Effector memory CD4-positive, alpha-beta T cell (primary cell): Measurements from ENCODE around the gene ITPR3.

Source experiments
- DNase-seq, 3 donors: peaks; one replicate each; pipeline ENCODE4 v3.0.0-alpha.2; 2020
- H3K27ac ChIP-seq: 2 replicates; pipeline ENCODE4 v1.7.0; 2013; ENCODE audit warnings: mild to moderate bottlenecking, low read length, moderate library complexity; ENCODE audit not compliant: insufficient read depth, poor library complexity, severe bottlenecking
- H3K27me3 ChIP-seq: replicated peaks from 2 replicates; pipeline ENCODE4 v1.7.0; 2013; ENCODE audit warnings: mild to moderate bottlenecking, low read length; ENCODE audit not compliant: insufficient read depth, control insufficient read depth, poor library complexity, severe bottlenecking
- H3K36me3 ChIP-seq: 2 replicates; pipeline ENCODE4 v1.7.0; 2013; ENCODE audit warnings: mild to moderate bottlenecking, low read length, moderate library complexity; ENCODE audit not compliant: control insufficient read depth, insufficient read depth
- H3K4me1 ChIP-seq: 2 replicates; pipeline ENCODE4 v1.7.0; 2013; ENCODE audit warnings: low read length, mild to moderate bottlenecking; ENCODE audit not compliant: control insufficient read depth, insufficient read depth, poor library complexity, severe bottlenecking
- H3K4me3 ChIP-seq: 2 replicates; pipeline ENCODE4 v1.7.0; 2013; ENCODE audit warnings: low read length, low read depth, mild to moderate bottlenecking; ENCODE audit not compliant: insufficient read depth, poor library complexity, severe bottlenecking
- H3K9me3 ChIP-seq: 2 replicates; pipeline ENCODE4 v1.7.0; 2013; ENCODE audit warnings: mild to moderate bottlenecking, low read length, moderate library complexity; ENCODE audit not compliant: control insufficient read depth

The ITPR3 gene

DNA sequence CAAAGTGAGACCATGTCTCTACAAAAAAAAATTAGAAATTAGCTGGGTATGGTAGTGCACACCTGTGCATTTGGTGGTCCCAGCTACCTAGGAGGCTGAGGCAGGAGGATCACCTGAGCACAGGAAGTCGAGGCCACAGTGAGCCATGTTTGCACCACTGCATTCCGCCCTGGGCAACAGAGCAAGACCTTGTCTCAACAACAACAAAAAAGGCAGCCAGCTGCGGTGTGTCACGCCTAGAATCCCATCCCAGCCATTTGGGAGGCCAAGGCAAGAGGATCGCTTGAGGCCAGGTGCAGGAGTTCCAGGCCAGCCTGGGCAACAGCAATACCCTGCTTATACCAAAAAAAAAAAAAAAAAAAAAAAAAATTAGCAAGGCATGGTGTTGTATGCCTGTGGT, 39.9 kb upstream of the ITPR3 start:
- Histone ChIP-seq H3K4me1 (peaks cover 31% of the 10 kb centered on the region), H3K4me3 (no peak overlapping the region)

DNA sequence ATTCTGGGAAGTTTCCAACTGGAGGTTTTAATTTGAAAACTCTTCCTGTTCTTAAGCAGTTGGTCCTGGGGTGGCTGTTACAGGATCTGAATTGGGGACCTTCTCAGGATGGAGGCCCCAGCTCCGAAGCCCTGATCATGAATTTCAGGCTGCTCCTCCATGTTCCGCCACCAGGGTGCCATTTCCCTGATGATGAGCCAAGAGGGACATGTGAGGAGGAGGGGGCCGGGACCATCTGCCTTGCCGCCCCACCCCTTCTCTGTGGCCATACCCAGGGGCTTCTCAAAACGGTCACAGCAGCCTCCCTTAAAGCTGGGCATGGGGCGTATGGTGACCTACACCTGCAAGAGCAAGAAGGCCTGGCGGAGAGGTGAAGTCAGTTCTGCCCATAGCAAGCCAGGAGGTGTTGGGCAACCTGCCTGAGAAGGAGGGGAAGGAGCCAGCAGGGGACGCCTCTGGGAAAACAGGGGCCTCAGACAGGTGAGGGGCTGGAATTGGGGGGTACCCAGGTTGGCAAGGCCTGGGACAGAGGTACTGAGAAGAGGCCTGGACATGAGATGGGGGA, 37.4 kb upstream of the ITPR3 start:
- Histone ChIP-seq H3K4me3 (no peak overlapping the region), H3K36me3 (no peaks in the 10 kb centered on the region), H3K27me3 (no peaks in the 10 kb centered on the region), H3K9me3 (no peaks in the 10 kb centered on the region), H3K4me1 (peaks cover 15% of the 10 kb centered on the region), H3K27ac (no peak overlapping the region)
- DNase-seq, result no peak

More for the DNA sequence above, 39.9 kb upstream of the ITPR3 start:
- DNase-seq, result no peak
- Histone ChIP-seq H3K27ac (no peak overlapping the region), H3K27me3 (no peaks in the 10 kb centered on the region), H3K36me3 (peaks cover 11% of the 10 kb centered on the region), H3K9me3 (no peaks in the 10 kb centered on the region)

DNA sequence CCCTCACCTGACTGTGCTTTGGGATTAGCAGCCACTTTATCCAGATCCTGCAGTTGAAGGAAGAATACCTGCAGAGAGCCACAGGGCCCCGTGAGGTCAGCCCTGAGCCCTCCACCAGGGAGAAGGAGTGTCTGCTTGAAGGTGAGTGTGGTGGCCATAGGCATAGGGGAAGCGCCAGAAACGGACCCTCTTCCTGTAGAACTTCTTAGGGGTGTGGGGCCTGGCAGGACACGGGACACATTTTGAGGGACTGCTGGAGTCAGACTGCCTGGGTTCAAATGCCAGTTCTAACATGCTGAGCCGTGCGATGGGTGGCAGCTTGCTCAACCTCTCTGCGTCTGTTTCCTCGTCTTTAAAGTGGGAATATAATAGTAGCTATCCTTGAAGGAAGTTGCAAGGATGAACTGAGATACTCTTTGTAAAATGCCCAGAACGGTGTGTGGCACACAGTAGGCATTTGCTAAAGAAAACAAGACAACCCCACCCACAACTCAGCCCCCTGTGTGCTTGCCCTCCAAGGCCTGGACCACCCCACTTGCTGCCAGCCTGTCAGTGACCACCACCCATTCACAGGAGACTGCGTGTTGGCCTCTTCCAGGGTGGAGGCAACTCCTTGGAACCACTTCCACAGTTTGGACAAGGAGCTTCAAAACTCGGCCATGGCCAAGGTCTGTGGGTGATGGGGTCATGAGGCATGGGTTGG, 36.3 kb upstream of the ITPR3 start:
- Histone ChIP-seq H3K4me1 (peaks cover 15% of the 10 kb centered on the region), H3K27ac (peak overlapping the region; percentile 30), H3K27me3 (no peaks in the 10 kb centered on the region), H3K4me3 (no peak overlapping the region), H3K36me3 (no peaks in the 10 kb centered on the region), H3K9me3 (no peaks in the 10 kb centered on the region)
- no peak for DNase-seq

DNA sequence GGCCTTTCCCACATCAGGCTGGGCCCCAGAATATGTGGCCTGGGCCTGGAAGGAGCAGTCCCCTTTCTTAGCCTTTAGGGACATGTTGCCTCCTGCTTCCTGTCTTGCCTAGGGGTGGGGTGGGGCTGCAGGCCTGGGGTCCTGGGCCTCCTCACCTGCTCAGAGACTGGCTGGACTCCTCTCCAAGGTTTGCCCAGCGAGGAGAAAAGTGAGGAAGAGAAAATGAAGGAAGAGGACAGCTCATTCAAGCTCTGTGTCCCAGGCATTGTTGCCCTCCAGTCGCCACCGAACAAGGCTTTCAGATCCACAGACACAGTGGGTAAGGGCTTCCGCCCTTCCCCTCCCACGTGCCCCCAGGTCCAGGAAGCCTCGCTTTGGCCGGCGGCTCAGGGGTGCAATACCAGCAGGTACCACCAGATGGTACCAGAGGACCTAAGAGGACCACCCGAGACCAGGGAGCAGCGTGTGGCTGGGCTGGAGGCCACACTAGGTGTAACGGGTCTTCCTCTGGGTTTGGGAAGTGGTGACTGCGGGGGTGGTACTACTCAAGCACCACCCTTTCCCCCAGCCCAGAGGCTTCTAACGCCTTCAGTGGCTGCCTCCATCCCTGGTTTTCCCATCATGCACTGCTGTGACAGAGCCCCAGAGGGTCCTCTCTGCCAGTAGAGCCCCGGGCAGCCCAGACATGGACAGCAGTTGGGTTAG, 35.6 kb upstream of the ITPR3 start:
- DNase-seq, result peak; percentile 77 to 80 (median 79)
- Histone ChIP-seq H3K9me3 (no peaks in the 10 kb centered on the region), H3K27ac (peak overlapping the region; percentile 30), H3K4me3 (no peak overlapping the region), H3K27me3 (no peaks in the 10 kb centered on the region), H3K36me3 (no peaks in the 10 kb centered on the region), H3K4me1 (peaks cover 11% of the 10 kb centered on the region)

DNA sequence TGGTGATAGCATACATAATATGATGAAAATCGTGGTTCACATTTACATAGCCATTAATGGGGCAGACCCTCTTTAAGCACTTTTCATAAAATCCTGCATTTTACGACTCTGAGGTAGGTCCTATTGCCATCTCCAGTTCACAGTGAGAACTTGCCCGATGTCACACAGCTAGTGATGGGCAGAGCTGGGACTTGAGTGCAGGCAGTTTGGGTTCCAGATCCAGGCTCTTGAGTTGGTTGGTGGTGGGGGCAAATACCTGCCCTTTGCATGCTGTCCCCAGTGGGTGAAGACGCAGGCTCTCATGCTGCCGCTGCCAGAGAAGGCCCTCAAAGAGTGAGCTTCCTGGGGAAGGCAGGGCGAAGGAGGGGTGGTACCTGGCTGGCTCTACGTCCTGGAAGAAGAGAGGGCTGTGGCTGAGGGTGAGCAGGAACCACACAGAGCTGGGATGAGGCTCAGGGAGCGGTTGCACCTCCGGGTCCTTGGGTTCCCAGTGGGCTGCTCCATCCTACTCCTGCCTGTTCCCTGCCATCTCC, 34.9 kb upstream of the ITPR3 start:
- no peak overlapping the region for H3K27ac ChIP-seq
- no peaks in the 10 kb centered on the region for H3K36me3 ChIP-seq
- H3K4me3 ChIP-seq, result no peak overlapping the region
- H3K4me1 ChIP-seq, result peaks cover 11% of the 10 kb centered on the region
- H3K27me3 ChIP-seq, result no peaks in the 10 kb centered on the region
- H3K9me3 ChIP-seq, result no peaks in the 10 kb centered on the region
- no peak for DNase-seq

DNA sequence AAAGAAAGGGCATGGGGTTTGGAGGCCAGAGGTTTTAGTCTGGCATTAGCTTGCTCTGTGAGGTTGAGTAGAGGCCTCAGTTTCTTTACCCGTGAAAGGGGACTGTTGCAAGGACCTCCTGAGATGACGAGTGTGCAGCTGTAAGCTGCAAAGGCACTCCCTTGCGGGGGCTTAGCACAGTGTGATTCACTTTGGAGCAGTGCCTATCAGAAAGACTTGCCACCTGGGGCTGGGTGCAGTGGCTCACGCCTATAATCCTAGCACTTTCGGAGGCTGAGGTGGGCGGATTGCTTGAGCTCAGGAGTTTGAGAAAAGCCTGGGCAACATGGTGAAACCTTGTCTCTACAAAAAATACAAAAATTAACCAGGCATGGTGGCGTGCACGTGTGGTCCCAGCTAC, 33.6 kb upstream of the ITPR3 start:
- Histone ChIP-seq H3K9me3 (no peaks in the 10 kb centered on the region), H3K27me3 (no peaks in the 10 kb centered on the region), H3K4me1 (peaks cover 11% of the 10 kb centered on the region), H3K27ac (no peak overlapping the region), H3K36me3 (no peaks in the 10 kb centered on the region), H3K4me3 (no peak overlapping the region)
- no peak for DNase-seq

DNA sequence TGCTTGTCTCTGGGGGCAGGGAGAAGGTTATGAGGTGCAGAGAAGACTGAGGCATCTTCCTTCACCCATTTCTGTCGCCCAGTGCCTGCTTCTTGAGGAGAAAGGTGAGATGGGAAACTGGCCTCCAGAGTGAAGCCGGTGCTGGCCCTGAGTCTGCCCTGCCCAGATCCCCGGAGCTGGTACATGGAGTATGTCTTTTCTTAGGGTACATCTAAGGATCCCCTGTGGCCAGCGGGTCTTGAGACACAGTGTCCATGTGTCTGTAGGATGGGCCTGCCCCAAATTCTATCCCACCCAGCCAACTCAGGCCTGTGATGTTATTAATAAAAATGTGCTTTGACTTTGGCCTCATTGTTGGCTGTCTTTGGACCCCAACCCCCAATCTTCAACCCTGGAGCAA, 32.2 kb upstream of the ITPR3 start:
- H3K4me1 ChIP-seq, result peaks cover 21% of the 10 kb centered on the region
- DNase-seq, result no peak
- H3K36me3 ChIP-seq, result no peaks in the 10 kb centered on the region
- no peak overlapping the region for H3K4me3 ChIP-seq
- no peaks in the 10 kb centered on the region for H3K27me3 ChIP-seq
- no peaks in the 10 kb centered on the region for H3K9me3 ChIP-seq
- no peak overlapping the region for H3K27ac ChIP-seq

DNA sequence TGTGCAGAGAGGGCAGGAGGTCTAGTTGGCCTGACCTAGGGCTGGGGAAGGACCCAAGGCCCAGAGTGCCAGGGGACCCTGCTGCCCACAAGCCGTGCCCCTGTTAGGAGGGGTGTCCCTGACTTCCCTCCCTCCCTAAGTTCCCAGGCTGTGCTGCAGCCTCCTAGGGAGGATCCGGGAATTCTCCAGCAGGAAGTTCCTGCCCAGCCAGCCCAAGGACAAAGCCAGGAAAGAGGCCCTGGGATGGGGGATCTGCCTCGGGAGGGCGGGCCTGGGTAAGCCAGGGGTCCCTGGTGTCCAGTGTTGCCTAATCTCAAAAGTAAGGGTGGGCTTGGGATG, 31.8 kb upstream of the ITPR3 start:
- H3K36me3 ChIP-seq, result no peaks in the 10 kb centered on the region
- no peaks in the 10 kb centered on the region for H3K27me3 ChIP-seq
- peaks cover 21% of the 10 kb centered on the region for H3K4me1 ChIP-seq
- H3K27ac ChIP-seq, result no peak overlapping the region
- H3K9me3 ChIP-seq, result no peaks in the 10 kb centered on the region
- DNase-seq, result no peak
- no peak overlapping the region for H3K4me3 ChIP-seq

DNA sequence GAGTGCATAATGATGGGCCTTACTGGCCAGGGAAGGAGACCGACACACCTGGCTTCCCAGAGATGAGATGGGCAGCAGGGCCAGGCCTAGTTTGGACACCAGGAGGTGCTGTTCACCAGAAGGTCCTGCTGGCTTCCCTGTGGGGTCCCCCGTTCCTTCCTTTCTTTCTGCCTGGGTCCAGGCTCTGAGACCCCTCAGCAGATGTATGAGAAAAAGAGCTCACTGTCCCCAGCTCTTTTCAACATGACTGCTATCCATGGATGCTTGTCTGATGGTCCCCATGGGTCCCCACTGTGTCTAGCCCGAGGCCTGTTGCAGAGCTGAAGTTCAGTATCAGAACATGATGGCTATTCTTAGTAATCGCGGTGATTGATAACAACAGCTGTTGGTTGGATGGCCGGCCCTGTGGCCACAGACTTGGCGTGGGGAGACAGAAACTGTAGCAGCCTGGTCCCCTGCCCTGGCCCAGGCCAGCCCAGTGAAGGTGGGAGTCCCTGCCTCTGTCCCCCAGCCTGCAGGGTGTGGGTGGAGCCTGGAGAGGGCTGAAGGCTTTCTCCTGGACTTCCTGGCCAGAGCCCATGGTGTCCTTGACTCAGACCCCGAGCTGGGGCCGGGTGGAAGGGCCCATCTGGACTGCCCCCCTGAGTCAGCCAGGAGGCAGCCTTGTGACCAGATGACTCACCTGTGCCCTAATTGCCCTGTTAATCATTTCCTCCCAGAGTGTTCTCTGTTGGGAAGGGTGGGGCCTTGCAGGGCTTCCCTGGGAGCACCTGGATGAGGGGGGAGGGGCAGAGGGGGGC, 31.2 kb upstream of the ITPR3 start:
- DNase-seq, result no peak
- no peak overlapping the region for H3K4me3 ChIP-seq
- no peak overlapping the region for H3K27ac ChIP-seq

More for the DNA sequence above, 31.2 kb upstream of the ITPR3 start:
- Histone ChIP-seq H3K9me3 (no peaks in the 10 kb centered on the region), H3K4me1 (peaks cover 20% of the 10 kb centered on the region), H3K36me3 (no peaks in the 10 kb centered on the region), H3K27me3 (no peaks in the 10 kb centered on the region)
